ENCODE results near the gene PVRIG.
"Not testable (repeated sequence)": the region's sequence is repeated elsewhere in the genome, so short reads cannot be mapped to it uniquely, and the experiment has no call there.

DNA sequence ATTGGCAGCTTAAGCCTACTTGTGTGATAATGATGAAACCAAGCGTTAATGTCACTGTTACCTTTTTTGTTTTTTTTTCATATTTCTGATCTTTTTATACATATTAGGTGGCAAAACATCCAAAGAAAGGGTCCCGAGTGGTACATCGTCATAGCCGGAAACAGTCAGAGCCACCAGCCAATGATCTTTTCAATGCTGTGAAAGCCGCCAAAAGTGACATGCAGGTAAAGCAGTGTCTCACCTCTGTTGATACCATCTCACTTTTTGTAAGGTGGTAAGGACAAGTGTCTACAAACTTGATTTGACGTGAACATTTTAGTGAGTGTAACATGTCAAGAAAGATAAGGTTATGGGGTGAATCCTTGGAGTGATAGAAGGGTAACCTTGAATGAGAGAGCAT is 37.1 kb upstream of the PVRIG start:
- TF ChIP-seq, protein P1, sequence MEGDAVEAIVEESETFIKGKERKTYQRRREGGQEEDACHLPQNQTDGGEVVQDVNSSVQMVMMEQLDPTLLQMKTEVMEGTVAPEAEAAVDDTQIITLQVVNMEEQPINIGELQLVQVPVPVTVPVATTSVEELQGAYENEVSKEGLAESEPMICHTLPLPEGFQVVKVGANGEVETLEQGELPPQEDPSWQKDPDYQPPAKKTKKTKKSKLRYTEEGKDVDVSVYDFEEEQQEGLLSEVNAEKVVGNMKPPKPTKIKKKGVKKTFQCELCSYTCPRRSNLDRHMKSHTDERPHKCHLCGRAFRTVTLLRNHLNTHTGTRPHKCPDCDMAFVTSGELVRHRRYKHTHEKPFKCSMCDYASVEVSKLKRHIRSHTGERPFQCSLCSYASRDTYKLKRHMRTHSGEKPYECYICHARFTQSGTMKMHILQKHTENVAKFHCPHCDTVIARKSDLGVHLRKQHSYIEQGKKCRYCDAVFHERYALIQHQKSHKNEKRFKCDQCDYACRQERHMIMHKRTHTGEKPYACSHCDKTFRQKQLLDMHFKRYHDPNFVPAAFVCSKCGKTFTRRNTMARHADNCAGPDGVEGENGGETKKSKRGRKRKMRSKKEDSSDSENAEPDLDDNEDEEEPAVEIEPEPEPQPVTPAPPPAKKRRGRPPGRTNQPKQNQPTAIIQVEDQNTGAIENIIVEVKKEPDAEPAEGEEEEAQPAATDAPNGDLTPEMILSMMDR (IDR thresholded peaks at IDR 0.05; ENCODE audit: insufficient read depth, low read length) = not testable (repeated sequence)
- not testable (repeated sequence) for TF ChIP-seq REST (IDR thresholded peaks at IDR 0.05; ENCODE audit: insufficient replicate concordance, low read depth); GABPA (IDR thresholded peaks at IDR 0.05; ENCODE audit: low read depth)

All from HL-60 (cell line).